Measurements from ENCODE around the gene ALDH1B1. TPM values are rescaled to one million over a fixed set of nuclear protein-coding genes. Genes with fewer than 3 reads are reported as not detected.
"Not testable (repeated sequence)": the region's sequence is repeated elsewhere in the genome, so short reads cannot be mapped to it uniquely, and the experiment has no call there.

Gene ALDH1B1
- total RNA-seq, 1 experiment from 2014 or later, result 35.7 TPM

GRCh38 chr9:38395653-38396370, 3.3 kb downstream of the ALDH1B1 start:
- Histone ChIP-seq H3K9me3 (no peaks in the 10 kb centered on the region), H3K36me3 (ENCODE audit: control insufficient read depth, insufficient read depth, low read length) (no peaks in the 10 kb centered on the region; the same call in 1 of the 2 replicates), H3K4me3 (ENCODE audit: low read depth, low read length) (no peak overlapping the region), H3K4me1 (peaks cover 6% of the 10 kb centered on the region), H3K27me3 (replicated peaks; ENCODE audit: control insufficient read depth, insufficient read depth, low read length) (no peaks in the 10 kb centered on the region)
- intact Hi-C loops (cut with micrococcal nuclease; ENCODE audit: unreplicated experiment), result loop anchor here (10.0 kb wide), 1 partner anchor 49 kb away; no protein-coding TSS in a partner anchor
- no peak overlapping the region for H3K27ac Mint-ChIP-seq (ENCODE audit: unreplicated experiment)
- BruUV-seq (replicated peaks), result no TSS peak
- no peak for TF ChIP-seq CTCF (IDR thresholded peaks at IDR 0.05; ENCODE audit: insufficient read depth in 1 of 2, low read depth in 1 of 2, low read length in 1 of 2, severe bottlenecking in 1 of 2, unreplicated experiment in 1 of 2)
- peaks cover 3% of the 10 kb centered on the region for H3K27me3 Mint-ChIP-seq (ENCODE audit: insufficient read depth, unreplicated experiment)
- no peaks in the 10 kb centered on the region for H3K9me3 Mint-ChIP-seq (ENCODE audit: unreplicated experiment)
- ChIA-PET POLR2A (no interaction called here), CTCF (no interaction called here)
- H3K4me3 Mint-ChIP-seq (ENCODE audit: unreplicated experiment), result no peak overlapping the region
- peaks cover 44% of the 10 kb centered on the region for H3K36me3 Mint-ChIP-seq (ENCODE audit: insufficient read depth, unreplicated experiment)
- DNase-seq, result no peak
- H3K4me1 Mint-ChIP-seq (ENCODE audit: low read depth, unreplicated experiment), result peaks cover 13% of the 10 kb centered on the region

- Histone ChIP-seq H3K9me3 (no peaks in the 10 kb centered on the region), H3K36me3 (ENCODE audit: control insufficient read depth, insufficient read depth, low read length) (no peaks in the 10 kb centered on the region; the same call in 1 of the 2 replicates), H3K4me3 (ENCODE audit: low read depth, low read length) (no peak overlapping the region), H3K4me1 (0 out of 2 replicates have a peak, but pooled peaks cover 4% of the 10 kb centered on the region), H3K27me3 (replicated peaks; ENCODE audit: control insufficient read depth, insufficient read depth, low read length) (no peaks in the 10 kb centered on the region)
- Mint-ChIP-seq H3K9me3 (ENCODE audit: unreplicated experiment) (no peaks in the 10 kb centered on the region), H3K36me3 (ENCODE audit: insufficient read depth, unreplicated experiment) (peaks cover 44% of the 10 kb centered on the region), H3K4me1 (ENCODE audit: low read depth, unreplicated experiment) (peaks cover 7% of the 10 kb centered on the region), H3K27me3 (ENCODE audit: insufficient read depth, unreplicated experiment) (peaks cover 3% of the 10 kb centered on the region), H3K4me3 (ENCODE audit: unreplicated experiment) (no peak overlapping the region), H3K27ac (ENCODE audit: unreplicated experiment) (no peak overlapping the region)
- no TSS peak for BruUV-seq (replicated peaks)
- intact Hi-C loops (cut with micrococcal nuclease; ENCODE audit: unreplicated experiment), result loop anchor here (10.0 kb wide), 1 partner anchor 48 kb away; no protein-coding TSS in a partner anchor
- TF ChIP-seq CTCF (IDR thresholded peaks at IDR 0.05; ENCODE audit: insufficient read depth in 1 of 2, low read depth in 1 of 2, low read length in 1 of 2, severe bottlenecking in 1 of 2, unreplicated experiment in 1 of 2), result no peak
- ChIA-PET CTCF (no interaction called here), POLR2A (no interaction called here)
- no peak for DNase-seq
Observed at GRCh38 chr9:38396371-38396671, 3.8 kb downstream of the ALDH1B1 start.

GRCh38 chr9:38399191-38399590, 6.7 kb downstream of the ALDH1B1 start:
- intact Hi-C loops (cut with micrococcal nuclease; ENCODE audit: unreplicated experiment), result loop anchor here (10.0 kb wide), 1 partner anchor 46 kb away; no protein-coding TSS in a partner anchor

More at GRCh38 chr9:38399191-38399590, 6.7 kb downstream of the ALDH1B1 start:
- POLR2A ChIA-PET; H3K4me3 Mint-ChIP-seq (ENCODE audit: unreplicated experiment); H3K4me3 ChIP-seq (ENCODE audit: low read depth, low read length); H3K36me3 ChIP-seq (ENCODE audit: control insufficient read depth, insufficient read depth, low read length); CTCF ChIA-PET; H3K9me3 Mint-ChIP-seq (ENCODE audit: unreplicated experiment); H3K9me3 ChIP-seq; H3K27me3 ChIP-seq (replicated peaks; ENCODE audit: control insufficient read depth, insufficient read depth, low read length); H3K4me1 Mint-ChIP-seq (ENCODE audit: low read depth, unreplicated experiment); H3K27me3 Mint-ChIP-seq (ENCODE audit: insufficient read depth, unreplicated experiment); DNase-seq; H3K4me1 ChIP-seq; H3K27ac Mint-ChIP-seq (ENCODE audit: unreplicated experiment); BruUV-seq (replicated peaks): not testable (repeated sequence)
- H3K36me3 Mint-ChIP-seq (ENCODE audit: insufficient read depth, unreplicated experiment), result peaks cover 37% of the 10 kb centered on the region

All from Caco-2 (cell line).